Measurements from ENCODE around the gene PMVK. TPM values are rescaled to one million over a fixed set of nuclear protein-coding genes. Genes with fewer than 3 reads are reported as not detected.

Gene PMVK
- total and polyA plus RNA-seq, 2 of the 8 experiments (the other 6 are each of a cell fraction or from before 2014, with no cell fraction given) = 23.8 to 26.5 TPM

DNA sequence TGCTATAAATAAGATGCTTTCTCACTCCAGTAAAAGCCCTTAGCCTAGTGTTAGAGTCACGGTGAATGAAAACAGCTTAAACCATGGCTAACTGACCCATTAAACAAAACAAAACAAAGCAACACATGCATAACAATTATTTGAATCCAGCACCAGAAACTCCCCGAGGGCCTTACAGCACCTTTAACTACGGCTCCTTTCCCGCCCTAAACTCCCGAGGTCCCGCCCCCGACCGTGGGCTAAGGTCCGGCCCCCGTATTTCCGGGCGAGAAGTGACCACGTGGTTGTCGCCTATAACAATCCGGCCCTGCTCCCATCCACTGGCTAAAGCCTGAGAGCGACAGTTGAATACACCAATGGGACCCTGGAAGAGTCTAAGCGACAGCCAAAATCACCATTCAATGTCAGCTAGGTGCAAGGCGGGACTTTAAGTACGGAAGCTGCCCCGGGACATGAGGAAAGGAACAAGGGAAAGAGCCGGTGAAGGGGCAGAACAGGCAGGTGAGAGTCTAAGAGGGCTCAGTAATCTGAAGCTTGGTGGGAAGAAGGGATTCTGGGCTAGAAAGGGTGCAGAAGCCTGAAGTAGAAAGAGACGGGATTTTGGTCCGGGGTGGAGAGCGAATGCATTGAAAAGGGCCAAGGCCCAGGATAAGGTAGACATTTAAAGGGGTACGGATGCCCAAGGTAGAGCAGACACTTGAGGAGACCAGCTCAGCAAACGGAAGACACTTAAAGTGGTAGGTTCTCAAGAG is 46.6 kb upstream of the PMVK start, which contains the start of gene FLAD1 (continued):
- peak; percentile 89 for TF ChIP-seq SP4 (IDR thresholded peaks at IDR 0.05; ENCODE audit: low read length)
- TF ChIP-seq RXRA (IDR thresholded peaks at IDR 0.05; ENCODE audit: insufficient read depth, low read depth, low read length) = no peak
- no peak for TF ChIP-seq CHD1 (IDR thresholded peaks at IDR 0.05; ENCODE audit: low read depth, low read length)
- peak; percentile 85; the same call in 1 of the 2 replicates for TF ChIP-seq TCF12 (IDR thresholded peaks at IDR 0.05; ENCODE audit: low read depth, low read length)
- TF ChIP-seq SIRT6 (IDR thresholded peaks at IDR 0.05; ENCODE audit: low read length) = no peak
- TF ChIP-seq, protein P1, sequence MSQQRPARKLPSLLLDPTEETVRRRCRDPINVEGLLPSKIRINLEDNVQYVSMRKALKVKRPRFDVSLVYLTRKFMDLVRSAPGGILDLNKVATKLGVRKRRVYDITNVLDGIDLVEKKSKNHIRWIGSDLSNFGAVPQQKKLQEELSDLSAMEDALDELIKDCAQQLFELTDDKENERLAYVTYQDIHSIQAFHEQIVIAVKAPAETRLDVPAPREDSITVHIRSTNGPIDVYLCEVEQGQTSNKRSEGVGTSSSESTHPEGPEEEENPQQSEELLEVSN (IDR thresholded peaks at IDR 0.05) = peak; percentile 95
- TF ChIP-seq KDM1A (IDR thresholded peaks at IDR 0.05; ENCODE audit: borderline replicate concordance, low read length) = no peak
- no peak for TF ChIP-seq MAFK (IDR thresholded peaks at IDR 0.05; ENCODE audit: low read depth, low read length)
- peak; percentile 81 for TF ChIP-seq SAP30 (IDR thresholded peaks at IDR 0.05; ENCODE audit: insufficient read depth, insufficient replicate concordance, low read length)
- no peak for TF ChIP-seq NANOG (IDR thresholded peaks at IDR 0.05; ENCODE audit: insufficient read depth, low read depth, low read length, poor library complexity, severe bottlenecking)
- no peak for TF ChIP-seq BACH1 (IDR thresholded peaks at IDR 0.05; ENCODE audit: low read length)
- TF ChIP-seq EZH2 (IDR thresholded peaks at IDR 0.05; ENCODE audit: low read depth, low read length, severe bottlenecking) = no peak
- TF ChIP-seq, protein P2, sequence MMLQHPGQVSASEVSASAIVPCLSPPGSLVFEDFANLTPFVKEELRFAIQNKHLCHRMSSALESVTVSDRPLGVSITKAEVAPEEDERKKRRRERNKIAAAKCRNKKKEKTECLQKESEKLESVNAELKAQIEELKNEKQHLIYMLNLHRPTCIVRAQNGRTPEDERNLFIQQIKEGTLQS (IDR thresholded peaks at IDR 0.05; ENCODE audit: insufficient read depth, low read depth, low read length) = no peak
- peak; percentile 90 for TF ChIP-seq GABPA (IDR thresholded peaks at IDR 0.05; ENCODE audit: borderline replicate concordance, insufficient read depth, low read length)
- TF ChIP-seq, protein P3, sequence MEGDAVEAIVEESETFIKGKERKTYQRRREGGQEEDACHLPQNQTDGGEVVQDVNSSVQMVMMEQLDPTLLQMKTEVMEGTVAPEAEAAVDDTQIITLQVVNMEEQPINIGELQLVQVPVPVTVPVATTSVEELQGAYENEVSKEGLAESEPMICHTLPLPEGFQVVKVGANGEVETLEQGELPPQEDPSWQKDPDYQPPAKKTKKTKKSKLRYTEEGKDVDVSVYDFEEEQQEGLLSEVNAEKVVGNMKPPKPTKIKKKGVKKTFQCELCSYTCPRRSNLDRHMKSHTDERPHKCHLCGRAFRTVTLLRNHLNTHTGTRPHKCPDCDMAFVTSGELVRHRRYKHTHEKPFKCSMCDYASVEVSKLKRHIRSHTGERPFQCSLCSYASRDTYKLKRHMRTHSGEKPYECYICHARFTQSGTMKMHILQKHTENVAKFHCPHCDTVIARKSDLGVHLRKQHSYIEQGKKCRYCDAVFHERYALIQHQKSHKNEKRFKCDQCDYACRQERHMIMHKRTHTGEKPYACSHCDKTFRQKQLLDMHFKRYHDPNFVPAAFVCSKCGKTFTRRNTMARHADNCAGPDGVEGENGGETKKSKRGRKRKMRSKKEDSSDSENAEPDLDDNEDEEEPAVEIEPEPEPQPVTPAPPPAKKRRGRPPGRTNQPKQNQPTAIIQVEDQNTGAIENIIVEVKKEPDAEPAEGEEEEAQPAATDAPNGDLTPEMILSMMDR (IDR thresholded peaks at IDR 0.05; ENCODE audit: control extremely low read depth in 1 of 3, insufficient read depth in 1 of 3, low read depth in 1 of 3, low read length in 3 of 3) = no peak
- TF ChIP-seq CREB1 (IDR thresholded peaks at IDR 0.05) = peak; percentile 15; the same call in 1 of the 2 replicates
- TF ChIP-seq SP1 (IDR thresholded peaks at IDR 0.05; ENCODE audit: low read depth, low read length) = peak; percentile 100
- TF ChIP-seq POLR2A (IDR thresholded peaks at IDR 0.05; ENCODE audit: control extremely low read depth in 1 of 2, low read depth in 2 of 2, low read length in 2 of 2) = peak; percentile 74 to 78; a peak in 2 of 3 replicates

All from H1 (cell line).